Neural cell (in vitro differentiated cells): ENCODE measurements around the gene RAB42.

ENCODE experiments used
- EP300 ChIP-seq: fragments of 450-650 bp; conservative IDR thresholded peaks from 2 replicates; pipeline ENCODE4 v1.6.1; 2014; ENCODE audit warnings: antibody characterized with exemption, mild to moderate bottlenecking, moderate library complexity; ENCODE audit not compliant: poor library complexity, severe bottlenecking
- EZH2 ChIP-seq: fragments of 200-600, 300-800 bp; shearing (Covaris generic), sonication (generic); IDR thresholded peaks from 2 replicates; pipeline ENCODE4 v1.6.1; 2014; ENCODE audit warnings: antibody characterized with exemption, low read length, borderline replicate concordance, mild to moderate bottlenecking; ENCODE audit not compliant: insufficient read depth, poor library complexity, severe bottlenecking
- POLR2AphosphoS5 ChIP-seq: IDR thresholded peaks from 2 replicates; pipeline ENCODE4 v1.6.1; 2012
- RAD21 ChIP-seq: fragments of 450-650 bp; conservative IDR thresholded peaks from 2 replicates; pipeline ENCODE4 v1.6.1; 2014; ENCODE audit warnings: antibody characterized with exemption, mild to moderate bottlenecking, moderate library complexity
- REST ChIP-seq: IDR thresholded peaks from 2 replicates; pipeline ENCODE4 v1.6.1; 2012; ENCODE audit warnings: borderline replicate concordance
- SMC3 ChIP-seq: fragments of 450-650 bp; conservative IDR thresholded peaks from 2 replicates; pipeline ENCODE4 v1.6.1; 2014; ENCODE audit warnings: antibody characterized with exemption, mild to moderate bottlenecking, moderate library complexity; ENCODE audit not compliant: poor library complexity
- TF ChIP-seq, protein P1 (sequence below): fragments of 450-650 bp; IDR thresholded peaks from 2 replicates; pipeline ENCODE4 v1.5.1; 2014; ENCODE audit warnings: antibody characterized with exemption, mild to moderate bottlenecking, moderate library complexity; ENCODE audit not compliant: poor library complexity, severe bottlenecking

- TF ChIP-seq RAD21 = no peak
- no peak for TF ChIP-seq EZH2
- TF ChIP-seq, protein P1, sequence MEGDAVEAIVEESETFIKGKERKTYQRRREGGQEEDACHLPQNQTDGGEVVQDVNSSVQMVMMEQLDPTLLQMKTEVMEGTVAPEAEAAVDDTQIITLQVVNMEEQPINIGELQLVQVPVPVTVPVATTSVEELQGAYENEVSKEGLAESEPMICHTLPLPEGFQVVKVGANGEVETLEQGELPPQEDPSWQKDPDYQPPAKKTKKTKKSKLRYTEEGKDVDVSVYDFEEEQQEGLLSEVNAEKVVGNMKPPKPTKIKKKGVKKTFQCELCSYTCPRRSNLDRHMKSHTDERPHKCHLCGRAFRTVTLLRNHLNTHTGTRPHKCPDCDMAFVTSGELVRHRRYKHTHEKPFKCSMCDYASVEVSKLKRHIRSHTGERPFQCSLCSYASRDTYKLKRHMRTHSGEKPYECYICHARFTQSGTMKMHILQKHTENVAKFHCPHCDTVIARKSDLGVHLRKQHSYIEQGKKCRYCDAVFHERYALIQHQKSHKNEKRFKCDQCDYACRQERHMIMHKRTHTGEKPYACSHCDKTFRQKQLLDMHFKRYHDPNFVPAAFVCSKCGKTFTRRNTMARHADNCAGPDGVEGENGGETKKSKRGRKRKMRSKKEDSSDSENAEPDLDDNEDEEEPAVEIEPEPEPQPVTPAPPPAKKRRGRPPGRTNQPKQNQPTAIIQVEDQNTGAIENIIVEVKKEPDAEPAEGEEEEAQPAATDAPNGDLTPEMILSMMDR = no peak
- no peak for TF ChIP-seq POLR2AphosphoS5
- TF ChIP-seq EP300 = no peak
- TF ChIP-seq REST = no peak
- no peak for TF ChIP-seq SMC3
Measured at GRCh38 chr1:28606771-28607170, 14.7 kb downstream of the RAB42 start.
